GF-D8 (cell line): ENCODE results near the gene C19orf25.
"Not testable (repeated sequence)": the region's sequence is repeated elsewhere in the genome, so short reads cannot be mapped to it uniquely, and the experiment has no call there.

Experiments used
- DNase-seq: peaks from one replicate; lab custom pipeline; 2025; lab: John Stamatoyannopoulos, UW

C19orf25 gene

DNA sequence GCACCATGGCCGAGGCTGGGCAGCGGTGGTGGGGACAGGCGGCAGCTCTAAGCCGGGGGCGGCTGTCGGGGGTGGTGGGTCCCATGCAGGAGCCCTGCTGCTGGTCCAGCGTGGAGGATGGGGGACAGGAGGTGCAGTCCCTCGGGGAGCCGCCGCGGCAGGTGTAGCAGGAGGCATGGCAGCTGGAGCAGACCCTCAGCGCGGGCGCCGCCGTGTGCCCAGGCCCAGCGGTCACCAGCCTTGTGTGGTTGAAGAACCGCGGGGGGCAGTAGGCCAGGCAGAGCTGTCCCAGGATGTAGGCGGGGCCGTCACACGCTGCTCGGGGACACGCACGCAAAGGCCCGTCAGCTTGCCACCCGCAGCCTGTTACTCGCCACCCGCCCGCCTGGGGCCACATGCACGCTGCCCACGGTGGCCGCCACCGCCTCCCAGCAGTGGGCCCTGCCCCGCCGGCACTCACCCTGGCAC lies 2.9 kb upstream of the C19orf25 start:
- no peak for DNase-seq

DNA sequence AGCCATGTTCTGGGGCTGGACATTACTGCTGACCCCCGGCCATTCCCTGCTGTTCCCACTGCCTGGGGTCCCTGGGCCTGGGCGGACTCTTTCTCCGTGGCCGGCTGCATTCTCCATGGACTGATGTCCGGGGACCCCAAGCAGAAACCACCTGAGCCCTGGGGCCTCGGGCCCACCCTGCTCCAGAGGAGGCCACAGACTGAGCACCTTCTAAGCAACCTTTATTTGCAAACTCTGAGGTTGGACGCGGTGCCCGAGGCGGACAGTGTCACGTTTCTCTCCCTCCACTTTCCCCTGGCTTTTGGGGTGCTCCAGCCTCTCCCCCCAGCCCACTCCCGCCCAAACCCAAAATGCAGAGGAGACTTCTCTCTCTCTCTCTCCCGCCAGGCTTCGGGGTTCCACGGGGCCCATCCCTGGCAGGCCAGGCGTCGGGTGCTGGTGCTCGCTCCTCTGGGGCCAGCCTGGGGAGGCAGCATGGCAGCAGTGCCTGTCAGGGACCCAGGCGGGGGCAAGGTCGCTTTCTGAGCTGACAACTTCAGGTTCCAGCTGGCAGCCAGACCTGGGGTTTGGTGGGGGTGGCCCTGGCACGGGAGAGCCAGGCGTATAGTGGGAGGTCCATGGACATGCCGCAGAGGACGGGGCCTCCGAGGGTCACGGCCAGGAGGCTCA lies 2.3 kb upstream of the C19orf25 start:
- DNase-seq = no peak

DNA sequence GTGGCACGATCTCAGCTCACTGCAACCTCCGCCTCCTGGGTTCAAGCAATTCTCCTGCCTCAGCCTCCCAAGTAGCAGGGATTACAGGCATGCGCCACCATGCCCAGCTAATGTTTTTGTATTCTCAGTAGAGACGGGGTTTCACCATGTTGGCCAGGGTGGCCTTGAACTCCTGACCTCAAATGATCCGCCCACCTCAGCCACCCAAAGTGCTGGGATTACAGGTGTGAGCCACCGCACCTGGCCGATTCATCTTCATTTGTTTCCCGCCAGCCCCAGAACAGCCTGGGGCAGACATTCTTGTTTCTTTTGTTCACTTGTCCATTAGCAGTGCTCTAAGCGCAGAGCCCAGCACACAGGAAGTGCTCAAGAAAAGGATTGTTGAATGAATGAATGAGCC lies 2.0 kb downstream of the C19orf25 start:
- DNase-seq = not testable (repeated sequence)

DNA sequence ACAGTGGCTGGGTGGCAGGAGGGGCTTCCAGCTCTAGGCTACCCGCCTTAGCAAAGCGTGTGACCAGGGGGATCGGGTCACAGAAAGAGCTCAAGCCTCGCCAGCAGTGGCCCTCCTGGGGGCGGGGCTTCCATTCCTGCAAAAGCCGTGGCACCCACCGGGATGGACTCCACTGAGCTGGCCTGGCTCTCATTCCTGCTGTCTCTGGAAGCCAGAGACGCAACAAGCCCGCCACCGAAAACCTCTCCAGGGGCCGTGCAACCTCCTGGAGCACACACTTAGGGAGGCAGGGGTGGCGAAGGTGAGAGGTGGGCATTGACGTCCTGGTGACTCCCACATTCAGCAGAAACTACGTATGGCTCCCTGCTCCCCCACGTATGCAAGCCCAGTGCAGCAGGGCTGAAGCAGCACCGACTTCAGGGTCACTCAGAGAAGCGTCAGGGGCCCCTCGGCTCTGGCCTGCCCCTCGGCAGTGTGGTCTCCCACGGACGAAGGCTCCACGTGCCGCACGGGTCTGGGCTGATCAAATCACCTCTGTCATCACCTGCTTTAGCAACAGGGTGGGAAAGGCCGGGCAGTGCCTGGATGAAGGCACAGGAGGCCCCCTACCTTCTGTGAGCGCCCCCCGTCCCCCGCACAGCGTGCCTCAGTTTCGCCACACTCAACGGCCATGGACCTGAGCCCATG lies 3.1 kb downstream of the C19orf25 start:
- no peak for DNase-seq

DNA sequence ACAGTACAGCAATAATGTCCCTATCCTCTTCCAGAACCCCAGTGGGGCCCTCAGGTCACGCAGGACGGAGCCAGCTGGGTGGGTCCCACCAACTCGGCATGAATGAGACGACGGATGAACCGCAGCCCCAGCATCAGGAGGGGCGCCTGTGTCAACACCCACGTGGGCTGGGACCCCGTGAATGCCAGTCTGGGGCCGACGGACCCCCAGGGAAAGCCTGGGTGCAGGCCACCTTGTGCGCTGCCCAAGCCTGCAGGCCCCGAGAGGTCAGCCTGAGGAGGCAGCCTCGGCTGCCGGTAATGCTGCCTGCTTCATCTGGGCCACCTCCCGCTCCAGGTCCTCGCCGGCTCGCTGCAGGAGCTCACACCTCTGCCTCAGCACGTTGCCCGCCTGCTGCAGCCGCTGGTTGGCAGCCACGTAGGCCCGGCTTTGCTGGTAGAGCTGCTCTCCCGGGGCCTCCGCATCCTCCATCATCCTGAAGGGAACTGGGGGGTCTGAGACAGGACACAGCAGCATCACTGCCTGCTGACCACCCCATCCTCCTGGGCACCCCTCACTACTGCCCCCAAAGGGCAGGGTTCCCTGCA lies 4.2 kb downstream of the C19orf25 start:
- DNase-seq = no peak

DNA sequence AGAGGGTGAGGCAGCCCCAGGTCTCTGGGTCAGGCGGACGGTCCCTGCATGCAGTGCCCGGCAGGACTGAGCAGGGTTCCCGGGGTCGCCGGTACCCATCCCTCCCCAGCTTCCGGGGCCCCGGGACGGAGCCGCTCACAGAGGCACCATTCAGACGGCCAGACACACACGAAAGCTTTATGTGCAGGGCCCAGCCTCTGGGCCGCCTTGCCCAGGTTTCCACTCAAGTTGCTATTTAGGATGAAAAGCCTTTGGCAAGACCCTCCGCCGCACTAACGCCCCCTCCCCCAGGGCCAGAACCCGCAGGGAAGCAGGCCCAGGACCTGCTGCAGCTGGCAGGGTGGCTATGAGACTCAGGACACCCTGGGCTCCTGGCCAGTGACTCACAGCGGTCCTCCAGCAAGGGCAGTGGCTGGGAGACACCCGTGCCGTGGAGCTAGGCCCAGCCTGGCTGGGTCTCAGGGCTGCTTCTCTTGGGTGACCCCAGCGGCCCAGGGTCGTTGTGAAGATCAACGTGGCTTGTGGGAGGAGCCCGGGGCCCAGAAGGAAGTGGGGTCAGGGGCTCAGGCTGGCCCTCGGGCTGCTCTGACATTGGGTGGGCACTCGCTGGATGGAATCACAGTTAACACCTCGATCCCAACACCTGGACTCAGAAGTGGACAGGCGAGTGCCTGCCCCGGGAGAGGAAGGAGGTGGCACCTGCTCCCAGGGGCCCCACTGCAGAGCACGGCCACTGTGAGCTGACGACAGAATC lies 4.8 kb downstream of the C19orf25 start:
- DNase-seq = no peak

DNA sequence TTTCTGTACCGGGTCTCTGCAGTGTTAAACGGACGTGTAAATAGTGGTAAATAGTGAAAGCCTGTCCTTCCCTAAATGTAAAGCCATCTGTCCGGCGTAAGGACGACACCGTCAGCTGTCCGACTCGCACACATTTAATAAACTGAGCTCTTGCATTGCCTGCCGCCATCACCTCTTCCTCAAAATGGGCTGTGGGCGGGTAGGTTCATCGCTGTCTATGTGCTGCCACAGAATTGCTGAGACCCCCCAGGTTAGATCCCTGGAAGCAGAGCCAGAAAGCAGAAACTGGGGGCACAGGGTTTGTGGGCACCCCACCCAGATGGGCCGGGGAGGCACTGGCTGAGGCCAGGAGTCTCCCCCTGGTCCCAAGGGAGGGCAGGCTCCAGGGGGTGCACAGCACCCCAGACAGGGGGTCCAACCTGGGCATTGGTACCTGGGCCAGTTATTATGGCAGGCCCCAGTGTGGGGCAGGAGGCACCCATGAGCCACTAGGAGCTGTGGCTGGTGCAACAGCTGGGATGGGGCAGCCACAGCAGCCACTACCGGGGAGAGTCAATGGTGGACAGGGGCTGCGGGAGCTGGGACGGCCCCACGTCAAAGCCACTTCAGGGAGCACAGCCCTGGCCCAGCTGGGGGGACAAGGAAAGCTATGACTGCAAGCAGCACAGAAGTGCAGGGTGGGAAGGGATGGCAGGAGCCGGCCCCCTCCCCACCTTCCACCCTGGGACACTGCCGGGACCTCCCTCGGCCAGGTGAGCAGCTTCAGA lies 5.7 kb downstream of the C19orf25 start:
- DNase-seq = no peak

DNA sequence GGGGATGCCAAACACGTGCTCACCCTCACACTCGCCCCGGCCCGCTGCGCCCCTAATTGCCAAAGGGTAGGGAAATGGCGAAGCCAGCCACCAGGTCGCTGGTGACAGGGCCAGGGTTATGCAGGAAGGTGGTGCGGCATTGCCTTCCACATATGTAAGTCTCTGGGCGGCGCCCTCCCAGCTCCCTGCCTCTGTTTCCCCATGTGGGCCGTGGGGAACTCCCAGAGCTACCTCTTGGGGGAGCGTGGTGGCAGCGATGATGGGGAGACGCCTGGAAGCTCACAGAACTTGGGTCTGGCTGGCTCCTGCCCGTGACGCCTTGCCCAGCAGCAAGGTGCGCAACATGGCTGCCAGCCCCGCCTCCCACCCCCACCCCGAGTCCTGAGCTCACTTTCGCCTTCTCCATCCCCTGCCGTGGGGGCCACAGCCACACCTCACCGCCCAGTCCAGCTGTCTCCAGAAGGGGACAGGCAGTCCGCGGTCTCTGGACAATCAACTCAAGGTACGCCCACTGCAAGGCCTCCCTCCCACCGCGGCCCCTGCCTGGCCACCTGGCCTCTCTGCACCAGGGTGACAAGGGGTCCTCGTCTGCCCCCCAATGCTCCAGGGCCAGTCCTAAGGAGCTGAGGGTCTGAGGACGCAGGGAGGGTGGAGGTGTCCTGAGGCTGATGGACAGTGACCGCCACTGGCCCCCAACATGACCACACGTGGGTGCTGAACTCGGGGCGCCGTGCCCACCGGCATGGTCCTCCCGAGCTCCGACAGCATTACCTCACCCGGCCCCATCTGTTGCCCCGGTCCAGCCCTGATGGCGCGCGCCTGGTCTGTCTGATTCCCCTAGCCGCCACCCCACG lies 6.6 kb downstream of the C19orf25 start:
- no peak for DNase-seq

DNA sequence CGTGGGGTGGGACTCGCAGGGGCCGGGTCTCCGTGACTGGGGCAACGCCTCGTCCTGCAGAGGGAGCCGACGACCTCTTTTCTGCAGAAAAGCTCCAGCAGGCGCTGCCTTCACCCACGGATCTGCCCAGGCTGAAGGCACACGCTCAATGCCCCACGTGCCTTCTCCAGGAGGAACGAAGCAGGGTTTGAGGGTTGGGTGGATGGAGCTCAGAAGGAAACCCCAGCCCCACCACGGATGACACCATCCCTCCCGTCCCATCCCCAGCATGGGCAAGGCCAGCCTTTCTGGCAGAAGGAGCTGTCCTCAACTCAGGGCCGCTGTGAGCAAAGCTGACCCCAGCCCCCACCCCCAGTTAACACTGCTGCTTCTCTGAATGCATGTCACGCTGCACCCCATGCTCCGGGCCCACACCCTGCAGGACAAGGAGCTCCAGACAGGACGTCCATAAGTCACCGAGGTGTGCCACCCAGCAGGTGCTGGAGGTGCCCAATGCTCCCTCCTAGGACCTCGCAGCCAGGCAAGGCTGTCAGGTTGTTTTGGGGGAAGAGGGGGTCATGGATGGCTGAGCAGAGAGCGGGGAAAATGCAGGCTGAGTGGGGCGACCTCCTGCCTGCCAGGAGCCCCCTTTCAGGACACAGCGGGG lies 7.4 kb downstream of the C19orf25 start:
- DNase-seq = no peak

DNA sequence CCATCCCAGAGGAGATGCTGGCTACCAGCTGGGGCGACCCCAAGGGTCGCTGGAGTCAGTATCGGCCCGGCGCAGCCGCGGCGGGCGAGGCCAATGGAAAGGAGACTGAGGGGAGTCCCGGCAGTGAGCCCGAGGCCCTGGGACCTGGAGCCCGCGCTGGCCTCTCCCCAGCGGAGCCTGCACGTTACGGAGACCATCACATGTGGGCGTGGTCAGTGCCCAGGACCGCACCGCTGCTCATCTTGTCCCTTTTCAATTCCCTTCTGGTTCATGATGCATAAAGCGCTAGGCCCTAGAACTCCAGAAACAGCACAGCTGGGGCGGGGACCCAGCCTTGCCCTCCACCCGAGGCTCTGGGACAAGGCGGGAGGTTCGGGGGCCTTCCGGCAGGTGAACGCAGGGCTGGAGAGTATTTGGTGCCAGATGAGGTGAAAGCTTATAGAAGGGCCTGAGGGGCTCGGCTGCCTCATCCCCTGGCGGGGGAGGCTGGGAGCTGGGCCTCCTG lies 8.0 kb downstream of the C19orf25 start:
- DNase-seq = no peak

DNA sequence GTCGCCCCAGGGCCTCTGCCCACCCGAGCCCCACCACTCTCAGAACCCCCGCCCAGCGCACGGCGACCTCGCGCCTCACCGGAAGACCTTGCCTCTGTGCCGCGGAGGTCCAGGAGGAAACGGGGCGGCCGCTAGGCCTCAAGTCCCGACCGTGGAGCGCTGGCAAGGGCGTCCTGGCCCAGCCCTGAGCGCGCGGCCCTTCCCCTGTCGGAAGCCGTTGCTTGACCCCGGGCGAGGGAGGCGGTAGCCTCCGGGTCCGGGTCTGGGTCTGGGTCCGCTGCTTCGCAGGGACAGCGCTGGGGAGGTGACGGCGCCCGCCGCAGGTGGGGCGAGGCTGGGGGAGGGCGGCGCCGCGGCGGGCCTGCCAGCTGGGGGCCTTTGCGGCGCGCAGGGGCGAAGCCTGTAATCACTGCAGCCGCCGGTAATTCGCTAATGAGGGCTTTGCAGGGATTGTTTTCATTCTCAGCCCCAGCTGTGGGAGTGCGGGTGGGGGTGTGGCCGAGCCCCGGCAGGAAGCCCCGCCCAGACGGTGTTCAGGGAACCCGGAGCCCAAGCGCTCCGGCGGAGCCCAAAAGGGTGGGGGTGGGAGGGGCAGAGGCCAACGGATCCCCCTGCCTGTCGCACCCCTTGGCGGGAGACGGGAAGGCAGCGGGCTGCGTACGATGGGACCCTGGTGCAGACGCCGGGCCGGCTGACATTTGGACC lies 8.6 kb downstream of the C19orf25 start:
- no peak for DNase-seq

DNA sequence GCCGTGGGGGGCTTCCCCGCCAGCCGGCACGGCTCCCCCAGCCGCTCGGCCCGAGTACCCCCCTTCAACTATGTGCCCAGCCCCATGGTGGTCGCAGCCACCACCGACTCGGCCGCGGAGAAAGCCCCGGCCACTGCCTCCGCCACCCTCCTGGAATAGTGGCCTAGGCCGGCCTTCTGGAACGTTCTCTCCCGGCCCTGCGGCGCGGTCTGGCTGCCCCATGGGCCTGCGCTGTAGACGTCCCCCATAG lies 9.0 kb downstream of the C19orf25 start:
- no peak for DNase-seq

DNA sequence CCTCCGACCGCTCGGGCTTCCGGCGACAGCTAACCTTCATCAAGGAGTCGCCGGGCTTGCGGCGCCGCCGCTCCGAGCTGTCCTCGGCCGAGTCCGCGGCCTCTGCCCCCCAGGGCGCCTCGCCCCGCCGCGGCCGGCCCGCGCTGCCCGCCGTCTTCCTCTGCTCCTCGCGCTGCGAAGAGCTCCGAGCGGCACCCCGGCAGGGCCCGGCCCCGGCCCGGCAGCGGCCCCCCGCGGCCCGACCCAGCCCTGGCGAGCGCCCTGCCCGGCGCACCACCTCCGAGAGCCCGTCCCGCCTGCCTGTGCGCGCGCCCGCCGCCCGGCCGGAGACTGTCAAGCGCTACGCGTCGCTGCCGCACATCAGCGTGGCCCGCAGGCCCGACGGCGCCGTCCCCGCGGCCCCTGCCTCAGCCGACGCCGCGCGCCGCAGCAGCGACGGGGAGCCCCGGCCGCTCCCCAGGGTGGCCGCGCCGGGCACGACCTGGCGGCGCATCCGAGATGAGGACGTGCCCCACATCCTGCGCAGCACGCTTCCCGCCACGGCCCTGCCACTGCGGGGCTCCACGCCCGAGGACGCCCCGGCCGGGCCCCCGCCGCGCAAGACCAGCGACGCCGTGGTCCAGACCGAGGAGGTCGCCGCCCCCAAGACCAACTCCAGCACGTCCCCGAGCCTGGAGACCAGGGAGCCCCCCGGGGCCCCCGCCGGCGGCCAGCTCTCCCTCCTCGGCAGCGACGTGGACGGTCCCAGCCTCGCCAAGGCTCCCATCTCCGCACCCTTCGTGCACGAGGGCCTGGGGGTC lies 9.6 kb downstream of the C19orf25 start:
- no peak for DNase-seq

DNA sequence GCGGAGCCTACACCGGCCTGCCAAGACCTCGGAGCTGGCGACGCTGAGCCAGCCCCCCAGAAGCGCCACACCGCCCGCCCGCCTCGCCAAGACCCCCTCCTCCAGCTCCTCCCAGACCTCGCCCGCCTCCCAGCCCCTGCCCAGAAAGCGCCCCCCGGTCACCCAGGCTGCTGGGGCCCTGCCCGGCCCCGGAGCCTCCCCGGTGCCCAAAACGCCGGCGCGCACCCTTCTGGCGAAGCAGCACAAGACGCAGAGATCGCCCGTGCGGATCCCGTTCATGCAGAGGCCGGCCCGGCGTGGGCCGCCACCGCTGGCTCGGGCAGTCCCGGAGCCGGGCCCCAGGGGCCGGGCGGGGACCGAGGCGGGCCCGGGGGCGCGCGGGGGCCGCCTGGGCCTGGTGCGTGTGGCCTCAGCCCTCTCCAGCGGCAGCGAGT lies 10.2 kb downstream of the C19orf25 start:
- DNase-seq = no peak

DNA sequence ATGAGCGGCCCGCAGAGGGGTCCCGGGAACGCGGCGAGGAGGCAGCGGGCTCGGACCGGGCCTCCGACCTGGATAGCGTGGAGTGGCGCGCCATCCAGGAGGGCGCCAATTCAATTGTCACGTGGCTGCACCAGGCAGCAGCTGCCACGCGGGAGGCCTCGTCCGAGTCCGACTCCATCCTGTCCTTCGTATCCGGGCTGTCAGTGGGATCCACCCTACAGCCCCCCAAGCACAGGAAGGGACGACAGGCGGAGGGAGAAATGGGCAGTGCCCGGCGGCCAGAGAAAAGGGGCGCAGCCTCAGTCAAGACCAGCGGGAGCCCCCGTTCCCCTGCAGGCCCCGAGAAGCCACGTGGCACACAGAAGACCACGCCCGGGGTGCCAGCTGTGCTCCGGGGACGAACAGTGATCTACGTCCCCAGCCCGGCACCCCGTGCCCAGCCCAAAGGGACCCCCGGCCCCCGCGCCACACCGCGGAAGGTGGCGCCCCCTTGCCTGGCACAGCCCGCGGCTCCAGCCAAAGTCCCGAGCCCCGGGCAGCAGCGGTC lies 10.7 kb downstream of the C19orf25 start:
- peak; percentile 19 for DNase-seq

DNA sequence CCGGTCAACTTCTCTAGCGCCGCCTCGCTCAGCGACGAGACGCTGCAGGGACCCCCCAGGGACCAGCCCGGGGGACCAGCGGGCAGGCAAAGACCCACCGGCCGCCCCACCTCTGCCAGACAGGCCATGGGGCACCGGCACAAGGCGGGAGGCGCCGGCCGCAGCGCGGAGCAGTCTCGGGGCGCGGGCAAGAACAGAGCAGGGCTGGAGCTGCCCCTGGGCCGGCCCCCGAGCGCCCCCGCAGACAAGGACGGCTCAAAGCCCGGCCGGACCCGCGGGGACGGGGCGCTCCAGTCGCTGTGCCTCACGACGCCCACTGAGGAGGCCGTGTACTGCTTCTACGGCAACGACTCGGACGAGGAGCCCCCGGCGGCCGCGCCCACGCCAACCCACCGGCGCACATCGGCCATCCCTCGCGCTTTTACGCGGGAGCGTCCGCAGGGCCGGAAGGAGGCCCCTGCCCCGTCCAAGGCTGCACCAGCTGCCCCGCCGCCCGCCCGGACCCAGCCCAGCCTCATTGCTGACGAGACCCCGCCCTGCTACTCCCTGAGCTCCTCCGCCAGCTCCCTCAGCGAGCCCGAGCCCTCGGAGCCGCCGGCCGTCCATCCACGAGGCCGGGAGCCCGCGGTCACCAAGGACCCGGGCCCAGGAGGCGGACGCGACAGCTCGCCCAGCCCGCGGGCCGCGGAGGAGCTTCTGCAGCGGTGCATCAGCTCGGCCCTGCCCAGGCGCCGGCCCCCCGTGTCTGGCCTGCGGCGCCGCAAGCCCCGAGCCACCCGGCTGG lies 11.3 kb downstream of the C19orf25 start:
- no peak for DNase-seq

DNA sequence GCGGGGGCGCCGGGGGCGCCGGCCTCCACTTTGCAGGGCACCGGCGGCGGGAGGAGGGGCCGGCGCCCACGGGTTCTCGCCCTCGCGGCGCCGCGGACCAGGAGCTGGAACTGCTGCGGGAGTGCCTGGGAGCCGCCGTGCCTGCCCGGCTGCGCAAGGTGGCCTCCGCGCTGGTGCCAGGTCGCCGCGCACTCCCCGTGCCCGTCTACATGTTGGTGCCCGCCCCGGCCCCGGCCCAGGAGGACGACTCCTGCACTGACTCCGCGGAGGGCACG lies 11.9 kb downstream of the C19orf25 start:
- no peak for DNase-seq
